OCI-LY7 (cell line): ENCODE results near the gene ATXN8OS. TPM values are rescaled to one million over a fixed set of nuclear protein-coding genes. Genes with fewer than 3 reads are reported as not detected.

Experiments
- Bru-seq: library from RNA; stranded (reverse); fragments of 400-500 nt; gene quantifications from one replicate; lab custom pipeline; 2021; lab: Mats Ljungman, UMichigan
- BruChase-seq, 2 experiments: library from RNA; stranded (reverse); fragments of 400-500 nt; gene quantifications; one replicate each; lab custom pipeline; 2021; lab: Mats Ljungman, UMichigan
- BruUV-seq: library from RNA; stranded (reverse); fragments of 400-500 nt; replicated peaks from 2 replicates; lab custom pipeline; 2021; lab: Mats Ljungman, UMichigan
- CTCF ChIA-PET: fragments of 300-600 bp; sonication (Branson Sonifier 250); formaldehyde crosslinking; loops from one replicate; lab custom pipeline; 2022; ENCODE audit warnings: antibody characterized with exemption; ENCODE audit not compliant: unreplicated experiment; lab: Charles Lee
- POLR2A ChIA-PET: fragments of 300-600 bp; sonication (Branson Sonifier 250); formaldehyde crosslinking; loops from one replicate; lab custom pipeline; 2022; ENCODE audit warnings: antibody characterized with exemption; lab: Charles Lee
- DNase-seq: peaks from one replicate; pipeline ENCODE4 v3.0.0-alpha.2; 2015; ENCODE audit warnings: low spot score
- H2AFZ ChIP-seq: fragments of 200-600 bp; sonication (generic), shearing (Covaris generic); 2 replicates; pipeline ENCODE4 v1.6.1; 2014; ENCODE audit warnings: mild to moderate bottlenecking, antibody characterized with exemption, low read length, moderate library complexity
- H3K27ac ChIP-seq: fragments of 200-600 bp; sonication (generic); 2 replicates; pipeline ENCODE4 v1.5.1; 2014; ENCODE audit warnings: mixed run types, low read depth, mild to moderate bottlenecking, moderate library complexity, low read length, inconsistent platforms; ENCODE audit not compliant: poor library complexity, severe bottlenecking
- H3K36me3 ChIP-seq: fragments of 200-600 bp; sonication (generic); 2 replicates; pipeline ENCODE4 v1.6.1; 2014; ENCODE audit warnings: mild to moderate bottlenecking, antibody characterized with exemption, low read length, moderate library complexity, mixed read lengths; ENCODE audit not compliant: insufficient read depth
- H3K4me1 ChIP-seq: fragments of 200-600 bp; sonication (generic); 2 replicates; pipeline ENCODE4 v1.5.1; 2014; ENCODE audit warnings: mild to moderate bottlenecking, low read length; ENCODE audit not compliant: insufficient read depth, poor library complexity, severe bottlenecking
- H3K4me2 ChIP-seq: fragments of 200-600 bp; sonication (generic); 2 replicates; pipeline ENCODE4 v1.6.1; 2014; ENCODE audit warnings: mild to moderate bottlenecking, low read length
- H3K4me3 ChIP-seq: fragments of 200-600 bp; sonication (generic); 2 replicates; pipeline ENCODE4 v1.5.1; 2014; ENCODE audit warnings: mild to moderate bottlenecking, low read depth, low read length; ENCODE audit not compliant: poor library complexity, severe bottlenecking
- H3K79me2 ChIP-seq: fragments of 200-600 bp; sonication (generic); 2 replicates; pipeline ENCODE4 v1.6.1; 2016; ENCODE audit warnings: low read depth, mild to moderate bottlenecking, low read length, moderate library complexity, mixed read lengths; ENCODE audit not compliant: insufficient read depth
- H3K9me2 ChIP-seq: fragments of 200-600 bp; sonication (generic); 2 replicates; pipeline ENCODE4 v1.6.1; 2016; ENCODE audit warnings: mild to moderate bottlenecking, low read length, mixed read lengths; ENCODE audit not compliant: insufficient read depth
- H3K9me3 ChIP-seq: fragments of 200-600 bp; sonication (generic); 2 replicates; pipeline ENCODE4 v1.6.1; 2014; ENCODE audit warnings: mild to moderate bottlenecking, mixed run types, low read length, mixed read lengths
- H4K20me1 ChIP-seq: fragments of 200-600 bp; sonication (generic); 2 replicates; pipeline ENCODE4 v1.6.1; 2014; ENCODE audit warnings: mild to moderate bottlenecking, antibody characterized with exemption, low read length, moderate library complexity, mixed read lengths; ENCODE audit not compliant: insufficient read depth
- CTCF ChIP-seq: fragments of 200-600 bp; sonication (generic); conservative IDR thresholded peaks from 2 replicates; pipeline ENCODE4 v1.5.1; 2014; ENCODE audit warnings: mild to moderate bottlenecking, antibody characterized with exemption, low read length, moderate library complexity, mixed read lengths
- EZH2phosphoT487 ChIP-seq: fragments of 200-600 bp; sonication (generic); IDR thresholded peaks from 2 replicates; pipeline ENCODE4 v1.6.1; 2018; ENCODE audit warnings: low read depth, borderline replicate concordance, mild to moderate bottlenecking, mixed run types, antibody characterized with exemption, low read length, moderate library complexity, mixed read lengths
- intact Hi-C: fragments of 100-400 bp; cut with micrococcal nuclease; formaldehyde crosslinking; loops from one replicate; pipeline ENCODE4 v1.10.0; 2022; ENCODE audit not compliant: unreplicated experiment
- long read RNA-seq: library from polyadenylated mRNA; stranded (forward); transcript quantifications from one replicate; pipeline ENCODE4 v2.0.0, GENCODE V29; 2022
- total RNA-seq, 2 experiments: library from RNA; depleted of rRNA in 1 of 2; stranded (reverse); fragments of >200 nt in 1 of 2; shearing (Covaris generic) in 1 of 2; gene quantifications; 2 replicates each; pipeline ENCODE4 v1.2.3, GENCODE V29; 2014 to 2022

The ATXN8OS gene
- total RNA-seq (2014; rRNA removed; shearing (Covaris generic)) (not detected in 2 replicates), total RNA-seq (2022) (not detected in 2 replicates), Bru-seq, nascent RNA (not detected), BruChase-seq, experiment 1, labeled RNA remaining after a 6-hour chase (not detected), BruChase-seq, experiment 2, labeled RNA remaining after a 2-hour chase (not detected)
- long read RNA-seq = 0 reads

GRCh38 chr13:70107498-70108281 is at the start of gene ATXN8OS:
Gene ATXN8OS, plus strand, starts transcription at chr13:70107826.
- TF ChIP-seq EZH2phosphoT487 (no peak), CTCF (no peak)
- Histone ChIP-seq H3K27ac (no peak within 1 kb of the TSS), H3K9me3 (no peaks in the 10 kb centered on the region), H3K79me2 (no peaks in the 10 kb centered on the region), H3K36me3 (no peaks in the 10 kb centered on the region), H4K20me1 (no peaks in the 10 kb centered on the region), H3K4me2 (no peak within 1 kb of the TSS), H3K4me3 (no peak within 1 kb of the TSS), H3K4me1 (no peaks in the 10 kb centered on the region), H3K9me2 (no peaks in the 10 kb centered on the region), H2AFZ (no peak within 1 kb of the TSS)
- DNase-seq = no peak
- POLR2A ChIA-PET = no interaction called here
- no TSS peak for BruUV-seq
- CTCF ChIA-PET = no interaction called here
- intact Hi-C loops = no loop called here

GRCh38 chr13:70080012-70080411 is 27.6 kb upstream of the ATXN8OS start:
- no TSS peak for BruUV-seq
- Histone ChIP-seq H3K27ac (no peak overlapping the region), H3K4me3 (no peak overlapping the region), H3K36me3 (no peaks in the 10 kb centered on the region), H3K4me1 (no peaks in the 10 kb centered on the region), H3K79me2 (no peaks in the 10 kb centered on the region), H3K9me3 (no peaks in the 10 kb centered on the region), H2AFZ (no peak overlapping the region), H3K9me2 (no peaks in the 10 kb centered on the region), H3K4me2 (no peak overlapping the region), H4K20me1 (no peaks in the 10 kb centered on the region)
- no peak for TF ChIP-seq CTCF
- TF ChIP-seq EZH2phosphoT487 = no peak
- DNase-seq = no peak
- CTCF ChIA-PET = no interaction called here
- intact Hi-C loops = no loop called here
- POLR2A ChIA-PET = interaction anchor here (0.5 kb wide), 1 partner anchor 8 kb away, joined by 4 read pairs; no protein-coding TSS in a partner anchor

- Histone ChIP-seq H3K79me2 (no peaks in the 10 kb centered on the region), H3K9me2 (no peaks in the 10 kb centered on the region), H2AFZ (no peak overlapping the region), H3K4me1 (no peaks in the 10 kb centered on the region), H3K36me3 (no peaks in the 10 kb centered on the region), H3K4me2 (no peak overlapping the region), H4K20me1 (no peaks in the 10 kb centered on the region), H3K4me3 (no peak overlapping the region), H3K9me3 (no peaks in the 10 kb centered on the region), H3K27ac (no peak overlapping the region)
- BruUV-seq = no TSS peak
- ChIA-PET CTCF (no interaction called here), POLR2A (interaction anchor here (0.7 kb wide), 1 partner anchor 42 kb away, joined by 3 read pairs; no protein-coding TSS in a partner anchor)
- intact Hi-C loops = no loop called here
- no peak for DNase-seq
- TF ChIP-seq CTCF (no peak), EZH2phosphoT487 (no peak)
Measured at GRCh38 chr13:70087247-70087646, 20.4 kb upstream of the ATXN8OS start.
